HCT116 (cell line): Measurements from ENCODE around the gene PLAAT3.

Experiments used
- CBX3 ChIP-seq: IDR thresholded peaks from 2 replicates; pipeline ENCODE4 v1.6.1; 2012; ENCODE audit warnings: low read depth
- CTCF ChIP-seq, 3 experiments: fragments of 200-600 bp in 1 of 3; sonication (generic) in 1 of 3; IDR thresholded peaks in 2 of 3; conservative IDR thresholded peaks in 1 of 3; 2 replicates each; pipeline ENCODE4 v1.5.1; 2012 to 2017; ENCODE audit warnings: low read depth in 2 of 3, low read length in 2 of 3, antibody characterized with exemption in 1 of 3, borderline replicate concordance in 1 of 3, control low read depth in 1 of 3, mild to moderate bottlenecking in 1 of 3, mixed read lengths in 1 of 3, mixed run types in 1 of 3, moderate library complexity in 1 of 3; ENCODE audit not compliant: insufficient read depth in 1 of 3
- EZH2 ChIP-seq: fragments of 200-600 bp; sonication (generic); IDR thresholded peaks from 2 replicates; pipeline ENCODE4 v1.6.1; 2017; ENCODE audit warnings: antibody characterized with exemption, mixed run types
- POLR2A ChIP-seq: IDR thresholded peaks from 2 replicates; pipeline ENCODE4 v1.7.0; 2011; ENCODE audit warnings: borderline replicate concordance; ENCODE audit not compliant: insufficient read depth, insufficient read length; ENCODE audit errors: extremely low read depth
- SP1 ChIP-seq: IDR thresholded peaks from 2 replicates; pipeline ENCODE4 v1.6.1; 2012; ENCODE audit warnings: low read depth
- TCF7L2 ChIP-seq: IDR thresholded peaks from 2 replicates; pipeline ENCODE4 v1.7.0; 2011; ENCODE audit warnings: borderline replicate concordance, inconsistent platforms; ENCODE audit not compliant: insufficient read depth, insufficient read length; ENCODE audit errors: extremely low read depth
- YY1 ChIP-seq: IDR thresholded peaks from 2 replicates; pipeline ENCODE4 v1.6.1; 2011; ENCODE audit warnings: low read length, low read depth, moderate library complexity, mild to moderate bottlenecking; ENCODE audit not compliant: insufficient replicate concordance; ENCODE audit errors: extremely low read depth

DNA sequence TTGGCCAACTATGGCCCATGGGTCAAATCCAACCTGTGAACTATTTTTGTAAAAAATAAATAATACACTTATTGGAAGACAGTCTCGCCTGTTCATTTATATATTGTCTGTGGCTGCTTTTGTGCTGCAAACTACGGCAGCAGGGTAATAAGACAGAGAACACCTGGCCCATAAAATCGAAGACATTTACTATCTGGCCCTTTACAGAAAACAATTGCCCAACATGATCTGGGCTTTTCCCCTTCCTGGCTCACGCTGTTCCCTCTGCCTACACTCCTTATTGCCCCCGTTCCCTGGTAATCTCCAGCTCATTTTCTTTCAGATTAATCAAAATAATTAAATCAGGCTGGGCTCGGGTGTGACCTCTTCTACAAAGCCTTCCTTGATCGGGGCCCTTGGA is 56.7 kb downstream of the PLAAT3 start:
- TF ChIP-seq SP1, result no peak
- no peak for TF ChIP-seq CTCF (IDR thresholded peaks at IDR 0.05 in 2 of 3, conservative IDR thresholded peaks at IDR 0.05 in 1 of 3; ENCODE audit: borderline replicate concordance in 1 of 3, insufficient read depth in 1 of 3, low read depth in 2 of 3, low read length in 2 of 3)
- TF ChIP-seq CBX3, result no peak
- TF ChIP-seq YY1, result no peak
- TF ChIP-seq EZH2, result no peak
- TF ChIP-seq TCF7L2, result no peak
- no peak for TF ChIP-seq POLR2A
